Stimulated activated CD8-positive, alpha-beta memory T cell treated with anti-CD3 and anti-CD28 coated beads, Interleukin-2, amount 100 ng/mL, for 48 hours (primary cell): ENCODE results near the gene RICTOR.
"Not testable (repeated sequence)": the region's sequence is repeated elsewhere in the genome, so short reads cannot be mapped to it uniquely, and the experiment has no call there.

Experiments used
- DNase-seq, 2 donors: peaks; one replicate each; pipeline ENCODE4 v3.0.0-alpha.2; 2020; ENCODE audit warnings: low read depth in 2 of 2

Gene RICTOR

GRCh38 chr5:39058178-39058921 lies 15.8 kb downstream of the RICTOR start:
- no peak for DNase-seq

GRCh38 chr5:39057734-39058133 lies 16.5 kb downstream of the RICTOR start:
- no peak for DNase-seq

- DNase-seq, result no peak
These were observed 18.3 kb downstream of the RICTOR start for GRCh38 chr5:39055768-39056398.

- DNase-seq, result no peak
These were observed 19.0 kb downstream of the RICTOR start for GRCh38 chr5:39055027-39055767.

GRCh38 chr5:39053189-39053588 lies 21.0 kb downstream of the RICTOR start:
- DNase-seq, result no peak

- DNase-seq, result no peak
These were observed 22.1 kb downstream of the RICTOR start for GRCh38 chr5:39052141-39052540.

- DNase-seq, result no peak
These were observed 24.9 kb downstream of the RICTOR start for GRCh38 chr5:39049315-39049714.

GRCh38 chr5:39040875-39041274 lies 33.3 kb downstream of the RICTOR start:
- DNase-seq, result no peak

GRCh38 chr5:39034493-39034892 lies 39.7 kb downstream of the RICTOR start:
- not testable (repeated sequence) for DNase-seq

GRCh38 chr5:39031041-39031440 lies 43.2 kb downstream of the RICTOR start:
- DNase-seq, result no peak

GRCh38 chr5:39025456-39025855 lies 48.7 kb downstream of the RICTOR start:
- no peak for DNase-seq

GRCh38 chr5:39024884-39025283 lies 49.3 kb downstream of the RICTOR start:
- no peak for DNase-seq

- DNase-seq, result no peak
These were observed 50.2 kb downstream of the RICTOR start for GRCh38 chr5:39024005-39024404.

GRCh38 chr5:39023121-39023520 lies 51.1 kb downstream of the RICTOR start:
- no peak for DNase-seq

GRCh38 chr5:39022151-39022550 lies 52.0 kb downstream of the RICTOR start:
- no peak for DNase-seq

- DNase-seq, result no peak
These were observed 52.8 kb downstream of the RICTOR start for GRCh38 chr5:39021413-39021812.

GRCh38 chr5:39020458-39020857 lies 53.7 kb downstream of the RICTOR start:
- no peak for DNase-seq

- DNase-seq, result no peak
These were observed 54.9 kb downstream of the RICTOR start for GRCh38 chr5:39019254-39019653.

GRCh38 chr5:39017504-39017903 lies 56.7 kb downstream of the RICTOR start:
- DNase-seq, result no peak

- no peak for DNase-seq
These were observed 57.5 kb downstream of the RICTOR start for GRCh38 chr5:39016587-39017275.

GRCh38 chr5:39015743-39016586 lies 58.2 kb downstream of the RICTOR start:
- no peak for DNase-seq
